Muscle of back (tissue), 11 donors: ENCODE results near the gene RLBP1. TPM values are rescaled to one million over a fixed set of nuclear protein-coding genes. Genes with fewer than 3 reads are reported as not detected.

Experiments used
- DNase-seq, 3 donors: peaks; one replicate each; pipeline versions ENCODE4 v3.0.0 to v3.0.0-alpha.2; 2013
- polyA plus RNA-seq, 10 donors: library from polyadenylated mRNA; unstranded; fragments of 120-200 nt; gene quantifications; one replicate each; pipeline ENCODE4 v1.2.1, GENCODE V29; 2013; ENCODE audit not compliant: insufficient read length in 10 of 10

RLBP1 gene
- polyA plus RNA-seq, 10 donors = 0.09 to 0.62 (median 0.29) TPM; not detected in 3

DNA sequence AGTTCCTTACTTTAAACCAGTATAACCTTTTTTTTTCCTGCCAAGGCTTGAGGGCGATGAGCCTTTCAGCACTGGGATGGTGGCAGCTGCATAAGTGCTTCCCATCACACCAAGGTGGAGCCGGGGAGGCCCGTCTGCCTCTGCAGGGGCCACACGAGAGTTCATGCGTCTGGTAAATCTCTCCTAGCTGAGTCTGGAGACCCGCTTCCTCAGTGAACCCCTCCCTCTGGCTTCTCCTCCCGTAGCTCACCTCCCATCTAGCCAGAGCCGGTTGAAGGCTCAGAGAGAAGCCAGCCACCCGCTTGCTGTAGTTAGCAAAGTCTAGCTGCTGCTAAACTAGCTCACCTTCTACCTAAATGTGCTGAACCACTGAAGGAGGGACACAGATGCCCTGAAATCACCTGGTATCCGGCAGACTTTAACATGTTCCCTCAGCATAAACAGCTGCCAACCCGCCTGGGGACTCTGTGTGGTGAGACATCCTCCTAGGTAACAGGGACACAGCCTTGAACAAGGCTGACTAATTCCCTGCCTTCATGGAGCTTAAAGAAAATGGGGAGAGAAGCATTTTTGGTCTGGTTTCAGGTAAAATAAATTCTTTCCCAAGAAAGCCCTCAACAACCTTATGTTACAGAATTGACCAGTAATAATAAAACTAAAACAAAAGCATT is 42.9 kb downstream of the RLBP1 start:
- DNase-seq = no peak

DNA sequence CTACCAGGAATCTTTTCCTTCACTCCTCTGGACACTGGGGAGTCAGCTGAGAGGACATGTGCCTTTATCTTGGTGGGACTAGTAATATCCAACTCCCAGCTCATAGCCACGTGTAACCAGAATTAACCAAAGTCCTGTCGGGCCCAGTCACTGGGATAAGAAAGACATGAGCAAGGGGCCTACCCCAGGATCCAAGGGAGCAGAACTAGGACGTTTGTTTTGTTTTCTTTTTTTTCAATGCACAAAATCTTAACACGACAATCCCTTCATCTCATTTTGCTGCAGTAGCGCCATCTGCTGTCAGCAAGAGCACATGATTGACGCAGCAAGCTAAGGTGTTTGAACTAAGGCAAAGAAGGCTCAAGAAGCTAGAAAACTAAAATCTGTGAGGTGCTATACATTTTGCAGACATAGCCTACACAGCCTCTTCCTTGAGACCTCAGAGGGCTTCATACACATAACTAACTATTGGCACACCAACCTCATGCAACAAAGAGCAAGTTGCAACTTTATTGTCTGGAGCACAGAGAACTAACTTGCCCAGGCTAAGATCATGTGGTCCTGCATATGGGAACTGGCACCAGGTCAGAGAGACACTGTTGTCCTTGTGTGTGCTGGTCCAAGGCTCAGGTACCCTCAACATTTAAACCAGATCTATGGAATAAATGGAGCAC is 43.6 kb downstream of the RLBP1 start:
- DNase-seq = peak; percentile 84 to 92 (median 87)

DNA sequence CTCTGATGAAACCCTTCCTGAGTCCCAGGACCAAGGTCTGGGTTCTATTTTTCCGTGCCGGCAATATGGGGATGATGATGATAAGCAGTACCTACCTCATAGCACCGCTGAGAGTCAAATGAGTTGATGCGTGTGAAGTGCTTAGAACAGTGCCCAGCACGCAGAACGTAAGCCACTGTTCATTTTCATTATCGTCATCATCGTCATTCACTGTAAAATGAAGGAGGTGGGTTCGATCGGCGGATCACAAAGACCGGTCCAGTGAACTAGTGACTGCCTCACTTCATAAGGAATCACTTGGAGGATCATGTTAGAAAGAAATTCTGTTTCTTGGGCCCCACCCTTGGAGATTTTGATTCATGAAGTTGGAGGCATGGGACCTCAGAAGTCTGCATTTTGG is 44.3 kb downstream of the RLBP1 start:
- DNase-seq = no peak

DNA sequence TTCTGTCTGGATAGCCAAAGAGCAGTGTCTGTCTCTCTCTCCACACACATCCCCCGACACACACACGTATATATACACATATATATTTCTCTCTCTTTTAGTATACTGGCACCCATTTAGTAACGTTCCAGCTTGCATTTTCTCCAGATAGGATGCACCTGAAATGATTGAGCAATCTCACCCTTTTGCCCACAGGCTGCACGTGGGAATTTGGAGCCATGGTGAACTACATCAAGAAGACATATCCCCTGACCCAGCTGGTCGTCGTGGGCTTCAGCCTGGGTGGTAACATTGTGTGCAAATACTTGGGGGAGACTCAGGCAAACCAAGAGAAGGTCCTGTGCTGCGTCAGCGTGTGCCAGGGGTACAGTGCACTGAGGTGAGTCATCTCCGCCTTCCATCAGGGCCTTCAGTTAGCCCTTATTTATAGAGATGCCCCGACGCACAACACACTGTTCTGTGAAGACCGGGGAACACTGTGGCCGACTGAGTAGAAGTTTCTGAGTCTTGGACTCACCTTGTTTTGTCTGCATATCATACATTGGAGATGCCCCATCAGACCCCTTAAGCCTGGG is 45.7 kb downstream of the RLBP1 start:
- DNase-seq = no peak

DNA sequence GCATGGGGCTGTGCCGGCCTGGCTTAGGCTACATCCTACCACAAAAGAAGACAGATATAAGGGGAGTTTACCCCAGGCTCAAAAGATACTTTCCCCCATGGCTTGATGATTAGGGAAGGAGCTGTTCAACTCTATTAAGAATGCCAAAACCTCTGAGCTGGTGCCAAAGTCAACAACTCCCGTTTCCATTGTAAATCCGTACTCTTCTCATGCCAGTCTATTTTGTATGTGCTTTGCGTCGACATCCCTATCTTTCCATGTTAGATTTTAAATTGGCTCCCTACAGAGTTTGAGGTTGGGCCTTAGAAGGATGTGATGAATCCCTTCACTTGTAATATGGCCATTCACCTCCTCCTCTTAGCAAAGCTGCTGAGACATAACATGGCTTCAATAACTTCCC is 46.9 kb downstream of the RLBP1 start:
- DNase-seq = no peak

DNA sequence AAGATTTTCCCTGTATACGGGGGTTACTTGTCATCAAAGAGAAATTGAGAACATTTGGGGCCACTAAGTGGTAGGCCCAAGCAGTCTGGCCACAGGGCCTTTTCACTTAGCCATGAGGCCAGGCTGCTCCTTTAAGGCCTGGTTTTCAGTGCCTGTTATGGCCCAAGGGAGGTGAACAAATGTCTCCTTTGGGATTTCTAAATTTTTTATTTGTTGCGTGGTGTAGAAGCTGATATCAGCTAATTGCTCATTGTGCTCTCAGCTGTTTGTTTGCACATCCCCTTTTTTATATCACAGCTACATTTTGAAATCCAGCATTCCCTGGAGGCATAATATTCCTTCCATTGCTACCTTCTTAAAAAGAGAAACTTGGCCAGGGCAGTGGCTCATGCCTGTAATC is 48.5 kb downstream of the RLBP1 start:
- no peak for DNase-seq

DNA sequence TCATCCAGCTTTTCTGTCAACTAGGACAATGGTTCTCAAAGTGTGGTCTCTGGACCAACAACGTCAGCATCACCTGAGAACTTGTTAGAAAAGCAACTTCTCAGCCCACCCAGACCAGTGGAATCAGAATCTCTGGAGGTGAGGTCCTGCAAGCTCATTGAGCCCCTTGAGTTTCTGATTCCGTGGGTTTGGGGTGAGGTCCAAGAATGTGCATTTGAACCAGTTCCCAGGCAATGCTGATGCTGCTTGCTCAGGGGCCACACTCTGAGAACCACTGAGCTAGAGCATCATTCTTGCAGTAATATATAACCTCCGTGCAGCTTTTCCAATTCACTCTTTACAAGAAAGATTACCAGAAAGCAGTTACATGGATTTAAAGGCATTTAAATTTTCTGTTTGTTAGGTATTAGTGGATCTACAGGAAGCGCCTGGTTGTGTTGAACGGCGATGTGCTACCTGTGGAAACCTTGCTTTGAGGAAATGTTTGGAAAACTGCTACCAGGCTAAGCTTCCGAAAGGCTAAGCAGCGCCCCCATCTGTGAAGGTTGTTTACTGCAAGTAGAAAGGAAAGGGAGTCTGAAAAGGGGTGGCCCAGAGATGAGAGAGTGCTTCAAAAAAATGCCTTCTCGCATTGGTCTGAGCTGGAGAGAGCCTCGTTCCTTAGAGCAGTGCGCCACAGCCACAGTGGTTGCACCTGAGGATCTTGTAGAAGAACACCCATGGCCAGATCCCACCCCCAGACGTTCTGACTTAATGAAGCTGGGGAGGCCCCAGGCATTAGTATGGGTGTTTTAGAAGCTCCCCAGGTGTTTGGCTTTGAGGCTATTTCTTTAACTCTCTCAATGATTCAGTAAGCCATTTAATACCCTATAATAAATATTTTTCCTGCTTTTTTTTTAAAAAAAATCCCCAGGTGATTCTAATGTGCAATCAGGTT is 50.0 kb downstream of the RLBP1 start:
- DNase-seq = peak in 1 of 3 donors; percentile 52

DNA sequence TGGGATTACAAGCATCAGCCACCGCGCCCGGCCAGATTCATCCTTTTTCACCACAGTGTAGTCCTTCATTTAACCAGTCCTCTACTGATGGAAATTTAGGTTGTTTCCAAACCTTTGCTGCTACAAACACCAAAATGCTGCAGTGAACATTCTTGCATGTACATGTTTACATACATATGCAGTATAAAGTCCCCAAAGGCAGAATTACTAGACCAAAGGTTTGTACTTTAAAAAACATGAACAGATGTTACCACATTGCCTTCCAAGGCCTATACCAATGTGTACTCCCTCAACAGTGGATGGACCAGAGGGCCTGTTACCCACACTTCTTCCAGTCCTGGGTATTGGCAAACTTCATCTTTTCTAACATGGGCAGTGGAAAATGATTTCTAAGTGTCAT is 51.0 kb downstream of the RLBP1 start:
- no peak for DNase-seq

DNA sequence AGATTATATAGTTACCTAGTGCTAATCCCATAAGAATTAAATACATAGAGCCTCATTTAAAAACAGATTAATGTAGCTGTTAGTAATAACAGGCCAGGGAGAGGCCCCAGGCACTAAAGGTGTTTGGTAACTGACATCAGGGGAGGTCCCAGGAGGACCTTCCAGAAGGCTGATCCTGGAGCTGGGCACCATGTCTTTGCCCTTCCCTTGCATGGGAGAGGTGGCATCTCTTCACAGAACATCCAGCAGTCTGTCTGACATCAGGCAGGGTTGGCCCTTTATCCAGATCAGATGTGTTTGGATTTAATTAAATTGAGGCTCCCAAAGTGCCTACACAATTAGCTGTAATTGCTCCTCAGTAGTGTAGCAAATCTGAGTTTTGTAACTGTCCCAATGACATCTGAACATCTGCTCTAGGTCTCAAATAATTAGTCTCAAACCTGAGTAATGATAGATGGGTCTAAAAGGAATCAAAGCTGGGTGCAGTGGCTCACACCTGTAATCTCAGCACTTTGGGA is 53.0 kb downstream of the RLBP1 start:
- no peak for DNase-seq

DNA sequence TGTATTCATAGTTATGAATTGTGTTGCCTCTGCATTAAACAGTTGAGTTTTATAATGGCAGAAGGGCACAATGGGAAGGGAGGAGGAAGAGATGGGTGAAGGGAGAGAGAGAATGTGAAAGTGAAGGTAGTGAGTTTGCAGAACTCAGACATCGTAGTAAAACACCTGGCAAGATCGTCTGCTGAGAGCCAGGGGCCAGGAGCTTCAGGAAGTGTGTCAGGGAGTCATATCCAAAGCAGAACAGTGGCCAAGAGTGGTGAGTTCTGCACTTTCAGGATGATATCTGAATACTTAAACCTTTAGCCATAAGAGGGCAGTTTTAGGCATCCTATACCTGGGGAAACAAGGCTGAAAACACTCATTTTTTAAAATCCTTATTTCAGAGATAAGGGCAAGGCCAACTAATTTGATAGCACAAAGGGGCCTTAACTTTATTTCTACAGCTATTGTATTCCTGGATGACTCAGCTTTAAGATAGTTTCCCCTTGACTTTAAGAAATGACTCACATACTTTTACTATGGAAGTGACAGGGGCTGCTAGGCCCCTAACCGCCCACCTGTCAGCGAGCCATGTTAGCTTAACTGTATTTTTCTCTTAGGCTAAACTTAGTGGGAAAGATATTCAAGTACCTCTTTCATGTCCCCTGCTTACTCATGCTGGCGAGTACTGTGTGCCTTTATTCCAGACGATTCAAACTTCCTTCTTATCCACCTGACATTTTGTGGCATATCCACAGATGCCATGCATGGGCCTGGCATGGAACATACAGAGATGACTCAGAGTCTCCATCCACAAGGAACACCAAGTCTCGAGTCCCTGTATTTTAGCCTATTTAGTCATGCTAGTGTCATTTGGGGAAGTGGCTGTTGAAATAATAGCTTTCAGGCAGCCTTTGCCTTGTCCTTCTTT is 53.9 kb downstream of the RLBP1 start:
- DNase-seq = no peak

DNA sequence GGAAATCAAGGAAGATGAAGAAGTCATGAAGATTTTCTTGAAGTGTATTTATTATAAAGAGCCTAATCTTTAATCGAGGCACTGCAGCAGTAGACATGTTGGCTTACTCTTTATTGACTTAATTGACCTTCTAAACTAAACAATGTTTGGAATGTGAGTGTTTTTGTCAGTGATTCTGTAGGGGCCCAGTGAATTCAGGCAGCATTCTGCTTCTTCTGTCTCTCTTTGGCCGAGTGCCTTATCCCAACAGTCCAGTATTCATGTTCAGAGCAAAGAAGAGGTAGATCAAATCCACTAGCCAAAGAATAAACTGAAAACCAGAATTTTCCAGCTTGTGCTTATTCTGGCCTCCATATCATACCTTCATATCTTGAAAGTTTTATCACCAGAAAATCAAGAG is 55.7 kb downstream of the RLBP1 start:
- DNase-seq = no peak

DNA sequence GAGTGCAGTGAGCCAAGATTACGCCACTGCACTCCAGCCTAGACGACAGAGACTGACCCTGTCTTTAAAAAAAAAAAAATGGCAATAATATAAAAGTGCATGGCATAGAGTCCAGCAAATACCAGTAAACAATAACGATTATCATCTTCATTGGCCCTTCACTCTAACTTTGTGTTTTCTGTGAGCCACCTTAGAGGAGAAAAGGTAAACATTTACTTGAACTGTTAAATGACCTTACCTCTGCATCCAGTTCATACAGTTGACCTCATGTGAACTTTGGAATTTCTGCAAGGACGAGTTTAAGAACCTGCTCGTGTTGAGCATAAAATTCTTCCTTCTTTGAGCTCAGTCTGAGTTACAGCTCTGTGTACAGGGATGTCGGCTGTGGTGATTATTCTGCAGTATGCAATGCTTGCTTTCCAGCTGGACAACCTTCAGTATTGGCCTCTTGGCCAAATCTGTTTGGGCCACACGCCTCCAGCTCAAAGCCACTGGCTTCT is 56.6 kb downstream of the RLBP1 start:
- DNase-seq = peak; percentile 61 to 83 (median 81)

DNA sequence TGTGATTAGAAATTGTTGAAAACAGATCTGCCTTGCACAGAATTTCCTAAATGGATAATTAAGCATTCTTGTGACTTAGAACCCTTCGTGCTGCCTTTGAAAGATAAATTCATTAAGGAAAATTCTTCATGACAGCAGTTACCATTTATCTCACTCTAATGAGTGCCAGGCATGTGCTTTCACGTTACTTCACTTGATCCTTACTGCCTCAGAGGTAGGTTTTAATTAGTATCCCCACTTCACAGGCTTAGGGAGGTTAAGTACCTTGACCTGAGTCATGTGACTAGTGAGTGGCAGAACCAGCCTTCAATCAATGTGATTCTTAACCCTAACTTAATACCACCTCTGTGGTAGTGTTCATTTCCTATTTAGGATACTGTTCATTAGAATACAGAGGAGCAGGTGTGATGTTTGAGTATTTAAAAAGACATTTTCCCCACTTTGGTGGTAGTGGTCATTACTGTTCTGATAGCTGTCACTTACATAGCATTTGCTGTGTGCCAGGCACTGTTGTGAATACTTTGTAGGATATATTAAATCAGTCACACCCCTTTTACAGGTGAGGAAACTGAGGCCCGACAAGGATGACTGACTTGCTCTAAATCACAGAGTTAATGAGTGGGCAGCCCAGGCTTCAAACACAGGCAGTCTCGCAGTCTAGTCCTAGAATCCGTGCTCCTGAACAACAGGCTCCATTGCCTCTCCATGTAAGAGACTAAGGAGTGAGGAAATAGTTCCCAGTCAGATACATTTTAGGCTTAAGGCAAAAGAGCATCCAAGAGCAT is 57.9 kb downstream of the RLBP1 start:
- no peak for DNase-seq

DNA sequence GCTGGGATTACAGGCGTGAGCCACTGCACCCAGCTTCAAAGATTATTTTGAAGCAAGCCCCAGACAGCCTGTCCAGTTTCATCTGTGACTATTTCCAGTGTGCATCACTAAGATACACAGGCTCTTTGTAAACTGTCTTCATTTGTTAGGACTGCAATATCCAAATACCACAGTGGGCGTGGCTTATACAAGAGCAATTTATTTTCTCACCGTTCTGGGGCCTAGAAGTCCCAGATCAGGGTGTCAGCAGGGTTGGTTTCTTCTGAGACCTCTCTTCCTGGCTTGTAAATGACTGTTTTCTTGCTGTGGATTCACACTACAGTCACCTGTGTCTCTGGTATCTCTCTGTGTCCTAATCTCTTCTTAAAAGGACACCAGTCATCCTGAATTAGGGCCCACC is 59.7 kb downstream of the RLBP1 start:
- DNase-seq = no peak

Other genes with a start within 250 kb of the RLBP1 start
- 10 to 100 TPM; 18.3 to 24.7 (median 21.8) TPM for gene ABHD2, start 133.1 kb downstream of the RLBP1 start, polyA plus RNA-seq
- gene FANCI, start 22.4 kb upstream of the RLBP1 start, polyA plus RNA-seq = 10 to 100 TPM; 12.4 to 27.7 (median 16.8) TPM
- 10 to 100 TPM; 31.8 to 53.5 (median 39.4) TPM for gene POLG, start 113.2 kb upstream of the RLBP1 start, polyA plus RNA-seq